ENCODE measurements around the gene GINS2. TPM values are rescaled to one million over a fixed set of nuclear protein-coding genes. Genes with fewer than 3 reads are reported as not detected.

The GINS2 gene
- total RNA-seq, 1 donor from 2014 or later: 0.25 TPM

- TF ChIP-seq POLR2AphosphoS5 (IDR thresholded peaks at IDR 0.05; ENCODE audit: insufficient read depth in 1 of 2, low read depth in 1 of 2): no peak
- TF ChIP-seq CTCF (IDR thresholded peaks at IDR 0.05): no peak
- TF ChIP-seq POLR2A (IDR thresholded peaks at IDR 0.05): no peak
- H3K9me3 ChIP-seq: no peaks in the 10 kb centered on the region
- H3K4me3 ChIP-seq: no peak overlapping the region
- H3K36me3 ChIP-seq: peaks cover 0 to 2% of the 10 kb centered on the region in 2 donors
- H3K27ac ChIP-seq: no peak overlapping the region
- DNase-seq (ENCODE audit: extremely low spot score in 2 of 2): no peak
- peaks cover 33% of the 10 kb centered on the region for H3K4me1 ChIP-seq
- intact Hi-C loops (cut with DNase I): no loop called here
- H3K27me3 ChIP-seq: no peaks in the 10 kb centered on the region
Observed at GRCh38 chr16:85634747-85635544, 53.8 kb downstream of the GINS2 start.

GRCh38 chr16:85633888-85634287, 54.9 kb downstream of the GINS2 start:
- peaks cover 25% of the 10 kb centered on the region for H3K4me1 ChIP-seq
- no peaks in the 10 kb centered on the region for H3K27me3 ChIP-seq
- no peak overlapping the region for H3K27ac ChIP-seq
- intact Hi-C loops (cut with DNase I): no loop called here
- no peak for TF ChIP-seq POLR2AphosphoS5 (IDR thresholded peaks at IDR 0.05; ENCODE audit: insufficient read depth in 1 of 2, low read depth in 1 of 2)
- TF ChIP-seq CTCF (IDR thresholded peaks at IDR 0.05): no peak
- TF ChIP-seq POLR2A (IDR thresholded peaks at IDR 0.05): no peak
- H3K4me3 ChIP-seq: no peak overlapping the region
- peaks cover 0 to 5% of the 10 kb centered on the region in 2 donors for H3K36me3 ChIP-seq
- no peaks in the 10 kb centered on the region for H3K9me3 ChIP-seq
- DNase-seq (ENCODE audit: extremely low spot score in 2 of 2): no peak

DNA sequence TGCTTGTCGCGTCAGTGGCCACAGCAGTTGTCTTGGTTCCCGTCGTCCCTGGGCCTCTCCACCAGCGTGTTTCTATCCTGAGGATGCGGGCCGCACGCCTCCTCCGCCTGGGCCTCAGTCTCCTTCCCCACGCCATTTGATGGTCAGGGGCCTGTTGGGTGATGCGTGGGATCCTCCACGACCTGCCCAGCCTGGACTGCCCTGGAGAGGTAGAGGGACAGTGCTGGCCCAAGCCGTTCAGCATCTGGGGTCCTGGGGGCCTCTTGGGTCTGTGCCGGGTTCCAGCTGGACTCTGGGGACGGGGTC, 55.4 kb downstream of the GINS2 start:
- Histone ChIP-seq H3K36me3 (peaks cover 0 to 5% of the 10 kb centered on the region in 2 donors), H3K27me3 (no peaks in the 10 kb centered on the region), H3K4me3 (no peak overlapping the region), H3K4me1 (peaks cover 24% of the 10 kb centered on the region), H3K9me3 (no peaks in the 10 kb centered on the region), H3K27ac (no peak overlapping the region)
- DNase-seq (ENCODE audit: extremely low spot score in 2 of 2): no peak
- intact Hi-C loops (cut with DNase I): no loop called here
- TF ChIP-seq POLR2AphosphoS5 (IDR thresholded peaks at IDR 0.05; ENCODE audit: insufficient read depth in 1 of 2, low read depth in 1 of 2) (no peak), CTCF (IDR thresholded peaks at IDR 0.05) (no peak), POLR2A (IDR thresholded peaks at IDR 0.05) (no peak)

DNA sequence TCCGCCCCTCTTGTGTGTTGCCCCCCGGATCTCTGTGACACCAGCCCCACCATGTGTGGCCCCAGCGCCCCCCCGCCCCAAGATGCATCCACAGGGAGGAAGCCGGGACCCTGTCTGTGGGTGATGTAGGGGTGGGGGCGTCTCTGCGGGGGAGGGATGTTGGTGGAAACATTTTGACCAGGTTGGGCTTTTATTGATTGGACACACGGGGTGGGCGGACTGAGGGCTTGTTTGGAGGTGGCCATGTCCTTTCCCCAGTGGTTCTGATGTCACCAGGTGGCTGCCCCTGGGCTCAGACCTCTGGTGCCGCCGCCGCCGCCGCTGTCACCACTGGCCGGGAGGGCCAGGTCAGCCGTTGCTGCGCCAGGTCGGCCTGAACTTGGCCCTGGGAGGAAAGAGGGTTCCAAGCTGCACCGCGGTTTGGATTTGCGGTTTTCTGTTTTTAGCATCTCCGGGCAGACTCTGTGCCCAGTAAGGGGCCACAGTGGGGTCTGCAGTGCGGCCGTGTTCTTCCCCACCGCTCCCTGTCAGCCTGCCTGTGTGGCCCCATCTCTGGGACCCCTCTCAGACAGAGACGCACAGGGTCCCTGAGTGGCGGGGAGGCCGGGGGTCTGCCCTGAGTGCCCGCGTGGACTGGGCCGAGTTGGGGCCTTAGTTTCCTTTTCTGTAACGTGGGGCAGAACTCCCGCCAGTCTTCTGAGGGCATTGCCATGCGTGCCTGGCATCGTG, 55.9 kb downstream of the GINS2 start:
- no peak for DNase-seq (ENCODE audit: extremely low spot score in 2 of 2)
- Histone ChIP-seq H3K4me3 (no peak overlapping the region), H3K36me3 (peaks cover 0 to 5% of the 10 kb centered on the region in 2 donors), H3K27me3 (no peaks in the 10 kb centered on the region), H3K4me1 (peaks cover 28% of the 10 kb centered on the region), H3K9me3 (no peaks in the 10 kb centered on the region), H3K27ac (no peak overlapping the region)
- TF ChIP-seq POLR2AphosphoS5 (IDR thresholded peaks at IDR 0.05; ENCODE audit: insufficient read depth in 1 of 2, low read depth in 1 of 2) (no peak), POLR2A (IDR thresholded peaks at IDR 0.05) (no peak), CTCF (IDR thresholded peaks at IDR 0.05) (no peak)
- intact Hi-C loops (cut with DNase I): no loop called here

Measured in vagina (tissue), 2 donors.